Measurements from ENCODE around the gene ANTXR1.

DNA sequence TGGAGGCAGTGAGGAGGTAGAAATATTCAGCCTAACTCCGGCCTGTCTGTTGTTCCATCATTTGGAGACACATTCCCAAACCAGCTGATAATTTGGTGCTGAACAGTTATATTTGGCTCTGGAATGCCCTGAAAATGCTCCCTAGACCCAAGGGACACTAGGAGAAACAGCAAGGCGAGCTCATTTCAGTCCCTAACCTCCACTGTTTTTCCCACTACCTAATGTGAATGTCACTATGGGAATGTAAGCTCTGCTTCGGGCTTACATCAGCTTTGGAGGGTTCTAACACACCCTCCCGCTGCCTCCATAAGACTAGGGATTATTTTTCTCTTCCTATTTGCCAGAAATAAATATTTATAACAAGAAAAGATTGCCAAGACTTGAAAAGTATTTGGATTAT, 103.5 kb downstream of the ANTXR1 start:
- TF ChIP-seq CTCF (IDR thresholded peaks at IDR 0.05) (no peak), EP300 (IDR thresholded peaks at IDR 0.05) (no peak)
